ENCODE data around the gene SLC36A2. TPM values are rescaled to one million over a fixed set of nuclear protein-coding genes. Genes with fewer than 3 reads are reported as not detected.

The SLC36A2 gene
- total and polyA plus RNA-seq, 2 donors (not counting 1 experiment from before 2014, with no cell fraction given) = not detected

DNA sequence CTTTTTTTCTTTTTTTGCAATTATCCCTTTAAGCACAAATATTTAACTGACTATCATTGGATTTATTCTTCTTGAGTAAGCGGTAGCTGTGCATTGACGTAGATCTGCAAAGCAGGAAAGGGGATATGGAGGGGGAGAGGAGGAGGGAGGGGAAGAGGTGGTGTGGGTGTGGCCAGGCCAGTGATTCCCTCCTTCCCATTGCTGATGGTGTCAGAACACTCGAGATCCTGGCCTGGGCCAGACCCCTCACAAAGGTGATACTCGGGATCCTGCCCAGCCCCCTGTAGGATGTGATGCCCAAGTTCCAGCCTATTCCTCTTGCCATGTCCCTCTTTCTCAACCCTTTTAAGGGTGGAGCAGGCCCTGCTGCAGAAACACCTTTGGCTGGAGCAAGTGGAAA lies 53.7 kb downstream of the SLC36A2 start:
- H3K36me3 ChIP-seq (replicated peaks in 1 of 2; ENCODE audit: control extremely low read depth in 1 of 2, control insufficient read depth in 1 of 2, extremely low read depth in 1 of 2, insufficient read depth in 2 of 2, low read length in 1 of 2) = no peaks in the 10 kb centered on the region
- no peak overlapping the region for H3K4me3 Mint-ChIP-seq

DNA sequence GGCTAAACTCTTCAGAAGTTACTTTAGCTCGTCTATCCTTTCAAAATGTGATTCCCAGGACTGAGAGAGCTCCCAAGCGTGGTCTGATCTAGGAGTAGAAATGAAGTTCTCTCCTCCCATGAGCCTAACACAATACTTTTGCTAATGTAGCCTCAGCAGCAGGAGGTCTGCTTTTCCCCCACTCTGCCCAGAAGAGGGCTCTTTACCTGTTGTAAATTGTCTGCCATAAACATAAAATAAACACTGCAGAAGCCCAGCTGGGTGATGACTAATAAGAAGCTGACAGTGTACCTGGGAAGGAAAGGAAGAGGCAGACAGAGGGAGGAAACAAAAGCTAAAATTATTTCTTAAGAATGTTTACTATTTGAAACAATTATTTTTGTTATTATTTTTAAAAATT lies 59.2 kb downstream of the SLC36A2 start:
- H3K27me3 Mint-ChIP-seq = no peaks in the 10 kb centered on the region
- no peaks in the 10 kb centered on the region for H3K36me3 ChIP-seq (replicated peaks in 1 of 2; ENCODE audit: control extremely low read depth in 1 of 2, control insufficient read depth in 1 of 2, extremely low read depth in 1 of 2, insufficient read depth in 2 of 2, low read length in 1 of 2)
- H3K27ac Mint-ChIP-seq = no peak overlapping the region
- ChIA-PET POLR2A (no interaction called here), CTCF (interaction anchor here (0.7 to 1.4 kb wide), 5 partner anchors 13 to 236 kb away, joined by 3 to 6 read pairs (median 3); no protein-coding TSS in a partner anchor)
- H4K20me1 ChIP-seq (ENCODE audit: control insufficient read depth, insufficient read depth, low read length, poor library complexity, severe bottlenecking) = no peaks in the 10 kb centered on the region
- H3K4me2 ChIP-seq (replicated peaks; ENCODE audit: low read depth, low read length, poor library complexity, severe bottlenecking) = no peak overlapping the region
- H3K4me3 Mint-ChIP-seq = no peak overlapping the region
- H3K4me1 ChIP-seq (ENCODE audit: control insufficient read depth in 2 of 2, insufficient read depth in 2 of 2, low read length in 2 of 2) = no peaks in the 10 kb centered on the region
- intact Hi-C loops (cut with micrococcal nuclease) = no loop called here
- WGBS (ENCODE audit: insufficient coverage) = no CpG with 5 or more reads among the region's 2 CpGs
- H3K9me3 Mint-ChIP-seq (ENCODE audit: insufficient read depth) = no peaks in the 10 kb centered on the region
- no peak overlapping the region for H3K4me3 ChIP-seq (ENCODE audit: control extremely low read depth in 1 of 5, extremely low read depth in 1 of 5, insufficient read depth in 1 of 5, low read depth in 2 of 5, low read length in 4 of 5)
- no peaks in the 10 kb centered on the region for H3K27me3 ChIP-seq (replicated peaks in 1 of 4; ENCODE audit: control extremely low read depth in 1 of 4, control insufficient read depth in 3 of 4, insufficient read depth in 4 of 4, low read length in 3 of 4)
- no peaks in the 10 kb centered on the region for H3K79me2 ChIP-seq (ENCODE audit: control insufficient read depth, insufficient read depth, low read length)
- H3K27ac ChIP-seq (ENCODE audit: low read length in 2 of 2) = no peak overlapping the region
- TF ChIP-seq EZH2 (IDR thresholded peaks at IDR 0.05; ENCODE audit: borderline replicate concordance, insufficient read depth, low read depth, low read length, poor library complexity, severe bottlenecking) = no peak
- TF ChIP-seq, protein P1, sequence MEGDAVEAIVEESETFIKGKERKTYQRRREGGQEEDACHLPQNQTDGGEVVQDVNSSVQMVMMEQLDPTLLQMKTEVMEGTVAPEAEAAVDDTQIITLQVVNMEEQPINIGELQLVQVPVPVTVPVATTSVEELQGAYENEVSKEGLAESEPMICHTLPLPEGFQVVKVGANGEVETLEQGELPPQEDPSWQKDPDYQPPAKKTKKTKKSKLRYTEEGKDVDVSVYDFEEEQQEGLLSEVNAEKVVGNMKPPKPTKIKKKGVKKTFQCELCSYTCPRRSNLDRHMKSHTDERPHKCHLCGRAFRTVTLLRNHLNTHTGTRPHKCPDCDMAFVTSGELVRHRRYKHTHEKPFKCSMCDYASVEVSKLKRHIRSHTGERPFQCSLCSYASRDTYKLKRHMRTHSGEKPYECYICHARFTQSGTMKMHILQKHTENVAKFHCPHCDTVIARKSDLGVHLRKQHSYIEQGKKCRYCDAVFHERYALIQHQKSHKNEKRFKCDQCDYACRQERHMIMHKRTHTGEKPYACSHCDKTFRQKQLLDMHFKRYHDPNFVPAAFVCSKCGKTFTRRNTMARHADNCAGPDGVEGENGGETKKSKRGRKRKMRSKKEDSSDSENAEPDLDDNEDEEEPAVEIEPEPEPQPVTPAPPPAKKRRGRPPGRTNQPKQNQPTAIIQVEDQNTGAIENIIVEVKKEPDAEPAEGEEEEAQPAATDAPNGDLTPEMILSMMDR (IDR thresholded peaks at IDR 0.05) = no peak
- peak; percentile 31 for ATAC-seq (ENCODE audit: low read depth)
- no peak for DNase-seq
- no peaks in the 10 kb centered on the region for H3K4me1 Mint-ChIP-seq
- no peak overlapping the region for H2AFZ ChIP-seq (ENCODE audit: insufficient read depth, low read depth, low read length, poor library complexity, severe bottlenecking)
- H3K9me3 ChIP-seq (ENCODE audit: control extremely low read depth in 1 of 3, control insufficient read depth in 2 of 3, insufficient read depth in 1 of 3, low read length in 2 of 3) = no peaks in the 10 kb centered on the region
- H3K9ac ChIP-seq (ENCODE audit: low read length) = no peak overlapping the region

More for the DNA sequence above, 53.7 kb downstream of the SLC36A2 start:
- H3K27ac ChIP-seq (ENCODE audit: low read length in 2 of 2) = no peak overlapping the region
- Mint-ChIP-seq H3K27me3 (peaks cover 8% of the 10 kb centered on the region), H3K4me1 (peaks cover 2% of the 10 kb centered on the region), H3K9me3 (ENCODE audit: insufficient read depth) (no peaks in the 10 kb centered on the region), H3K27ac (no peak overlapping the region)
- H3K4me1 ChIP-seq (ENCODE audit: control insufficient read depth in 2 of 2, insufficient read depth in 2 of 2, low read length in 2 of 2) = no peaks in the 10 kb centered on the region
- no peak overlapping the region for H3K9ac ChIP-seq (ENCODE audit: low read length)
- no peaks in the 10 kb centered on the region for H3K9me3 ChIP-seq (ENCODE audit: control extremely low read depth in 1 of 3, control insufficient read depth in 2 of 3, insufficient read depth in 1 of 3, low read length in 2 of 3)
- CTCF ChIA-PET = no interaction called here
- TF ChIP-seq EZH2 (IDR thresholded peaks at IDR 0.05; ENCODE audit: borderline replicate concordance, insufficient read depth, low read depth, low read length, poor library complexity, severe bottlenecking) = no peak
- TF ChIP-seq, protein P1 (IDR thresholded peaks at IDR 0.05) = no peak
- no peak for DNase-seq
- H2AFZ ChIP-seq (ENCODE audit: insufficient read depth, low read depth, low read length, poor library complexity, severe bottlenecking) = no peak overlapping the region
- intact Hi-C loops (cut with micrococcal nuclease) = no loop called here
- H3K27me3 ChIP-seq (replicated peaks in 1 of 4; ENCODE audit: control extremely low read depth in 1 of 4, control insufficient read depth in 3 of 4, insufficient read depth in 4 of 4, low read length in 3 of 4) = no peaks in the 10 kb centered on the region
- no peak for ATAC-seq (ENCODE audit: low read depth)
- H3K79me2 ChIP-seq (ENCODE audit: control insufficient read depth, insufficient read depth, low read length) = no peaks in the 10 kb centered on the region
- POLR2A ChIA-PET = interaction anchor here (0.6 kb wide), 1 partner anchor 96 kb away, joined by 3 read pairs; no protein-coding TSS in a partner anchor
- no peak overlapping the region for H3K4me2 ChIP-seq (replicated peaks; ENCODE audit: low read depth, low read length, poor library complexity, severe bottlenecking)
- no peaks in the 10 kb centered on the region for H4K20me1 ChIP-seq (ENCODE audit: control insufficient read depth, insufficient read depth, low read length, poor library complexity, severe bottlenecking)
- WGBS (ENCODE audit: insufficient coverage) = 79% methylated on average over 4 of the region's 4 CpGs
- no peak overlapping the region for H3K4me3 ChIP-seq (ENCODE audit: control extremely low read depth in 1 of 5, extremely low read depth in 1 of 5, insufficient read depth in 1 of 5, low read depth in 2 of 5, low read length in 4 of 5)

Data from B cell (primary cell).